ENCODE data around the gene ADGRB2.

ADGRB2 gene

GRCh38 chr1:31730336-31731048, 33.6 kb downstream of the ADGRB2 start:
- no peak overlapping the region for H3K27ac ChIP-seq
- no peak for DNase-seq
- TF ChIP-seq, protein P1, sequence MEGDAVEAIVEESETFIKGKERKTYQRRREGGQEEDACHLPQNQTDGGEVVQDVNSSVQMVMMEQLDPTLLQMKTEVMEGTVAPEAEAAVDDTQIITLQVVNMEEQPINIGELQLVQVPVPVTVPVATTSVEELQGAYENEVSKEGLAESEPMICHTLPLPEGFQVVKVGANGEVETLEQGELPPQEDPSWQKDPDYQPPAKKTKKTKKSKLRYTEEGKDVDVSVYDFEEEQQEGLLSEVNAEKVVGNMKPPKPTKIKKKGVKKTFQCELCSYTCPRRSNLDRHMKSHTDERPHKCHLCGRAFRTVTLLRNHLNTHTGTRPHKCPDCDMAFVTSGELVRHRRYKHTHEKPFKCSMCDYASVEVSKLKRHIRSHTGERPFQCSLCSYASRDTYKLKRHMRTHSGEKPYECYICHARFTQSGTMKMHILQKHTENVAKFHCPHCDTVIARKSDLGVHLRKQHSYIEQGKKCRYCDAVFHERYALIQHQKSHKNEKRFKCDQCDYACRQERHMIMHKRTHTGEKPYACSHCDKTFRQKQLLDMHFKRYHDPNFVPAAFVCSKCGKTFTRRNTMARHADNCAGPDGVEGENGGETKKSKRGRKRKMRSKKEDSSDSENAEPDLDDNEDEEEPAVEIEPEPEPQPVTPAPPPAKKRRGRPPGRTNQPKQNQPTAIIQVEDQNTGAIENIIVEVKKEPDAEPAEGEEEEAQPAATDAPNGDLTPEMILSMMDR (IDR thresholded peaks at IDR 0.05; ENCODE audit: low read depth, low read length) = no peak
- H3K36me3 ChIP-seq = peaks cover 27% of the 10 kb centered on the region
- H3K27me3 ChIP-seq (ENCODE audit: insufficient read depth, low read depth, severe bottlenecking) = no peaks in the 10 kb centered on the region
- H3K9me3 ChIP-seq (ENCODE audit: severe bottlenecking) = no peaks in the 10 kb centered on the region
- H3K4me3 ChIP-seq (ENCODE audit: low read depth, low read length) = no peak overlapping the region

- H3K27me3 ChIP-seq (ENCODE audit: insufficient read depth, low read depth, severe bottlenecking) = no peaks in the 10 kb centered on the region
- no peak for DNase-seq
Measured at GRCh38 chr1:31727849-31728248, 36.3 kb downstream of the ADGRB2 start.

DNA sequence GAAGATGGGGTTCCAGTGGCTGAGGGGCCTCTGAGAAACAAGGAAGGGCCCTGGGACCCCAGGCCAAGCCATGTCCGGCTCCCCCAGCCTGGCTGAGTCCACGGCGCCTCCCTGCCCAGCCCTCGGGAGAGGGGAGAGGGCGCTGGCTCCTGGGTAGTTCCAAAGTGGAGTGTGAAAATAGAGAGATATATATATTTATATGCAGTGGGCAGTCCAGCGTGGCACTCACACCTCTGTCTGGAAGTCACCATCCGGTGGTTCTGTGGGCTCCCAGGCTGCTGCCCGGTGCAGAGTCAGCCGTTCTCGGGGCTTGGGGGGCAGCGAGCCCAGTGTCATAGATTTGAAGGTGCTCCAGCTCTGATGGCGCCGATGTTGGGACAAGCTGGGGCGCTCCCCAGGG, 36.9 kb downstream of the ADGRB2 start:
- DNase-seq = no peak
- Histone ChIP-seq H3K36me3 (peaks cover 23% of the 10 kb centered on the region), H3K4me3 (ENCODE audit: low read depth, low read length) (no peak overlapping the region), H3K27me3 (ENCODE audit: insufficient read depth, low read depth, severe bottlenecking) (no peaks in the 10 kb centered on the region), H3K27ac (no peak overlapping the region), H3K9me3 (ENCODE audit: severe bottlenecking) (no peaks in the 10 kb centered on the region)
- TF ChIP-seq, protein P1 (IDR thresholded peaks at IDR 0.05; ENCODE audit: low read depth, low read length) = no peak

More at GRCh38 chr1:31727849-31728248, 36.3 kb downstream of the ADGRB2 start:
- no peak overlapping the region for H3K27ac ChIP-seq
- TF ChIP-seq, protein P1 (IDR thresholded peaks at IDR 0.05; ENCODE audit: low read depth, low read length) = no peak
- peaks cover 27% of the 10 kb centered on the region for H3K36me3 ChIP-seq
- no peak overlapping the region for H3K4me3 ChIP-seq (ENCODE audit: low read depth, low read length)
- H3K9me3 ChIP-seq (ENCODE audit: severe bottlenecking) = no peaks in the 10 kb centered on the region

GRCh38 chr1:31726715-31727114, 37.4 kb downstream of the ADGRB2 start:
- Histone ChIP-seq H3K27ac (no peak overlapping the region), H3K4me3 (ENCODE audit: low read depth, low read length) (no peak overlapping the region), H3K9me3 (ENCODE audit: severe bottlenecking) (no peaks in the 10 kb centered on the region), H3K27me3 (ENCODE audit: insufficient read depth, low read depth, severe bottlenecking) (no peaks in the 10 kb centered on the region), H3K36me3 (peaks cover 21% of the 10 kb centered on the region)
- no peak for DNase-seq
- TF ChIP-seq, protein P1 (IDR thresholded peaks at IDR 0.05; ENCODE audit: low read depth, low read length) = no peak

DNA sequence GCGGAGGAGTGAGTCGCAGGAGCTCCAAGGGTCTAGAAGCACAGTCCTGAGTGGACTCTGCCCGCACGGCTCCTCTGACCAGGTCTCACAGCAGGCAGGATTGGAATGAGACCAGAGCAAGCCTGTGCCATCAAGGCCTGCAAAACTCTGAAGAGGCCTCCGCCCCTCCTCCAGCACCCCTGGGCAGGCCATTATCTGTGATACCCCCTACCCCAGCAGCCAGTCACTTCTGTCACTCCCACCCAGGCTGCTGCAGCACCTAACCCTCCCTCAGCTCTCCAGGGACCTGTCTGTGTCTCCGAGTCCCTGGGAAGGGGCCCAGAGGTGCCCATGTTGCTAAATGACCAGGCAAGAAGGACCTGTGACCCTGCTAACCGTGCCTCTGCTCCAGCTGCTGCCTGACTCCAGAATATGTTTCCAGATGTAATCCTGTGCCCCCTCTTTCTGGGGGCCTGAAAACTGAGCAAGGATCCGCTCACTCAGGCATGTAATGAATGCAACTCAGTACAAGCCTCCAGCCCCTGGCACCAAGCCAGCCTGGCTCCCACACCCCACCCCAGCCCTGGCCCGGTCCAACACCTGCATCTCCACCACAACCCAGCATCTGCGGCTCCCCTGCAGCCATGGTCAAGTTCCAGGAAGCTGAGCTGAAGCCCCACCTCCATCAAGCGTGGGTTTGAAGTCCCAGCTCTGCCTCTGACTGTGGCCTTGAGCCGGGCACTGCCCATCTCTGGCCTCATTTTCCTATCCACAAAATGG, 38.2 kb downstream of the ADGRB2 start:
- Histone ChIP-seq H3K9me3 (ENCODE audit: severe bottlenecking) (no peaks in the 10 kb centered on the region), H3K27me3 (ENCODE audit: insufficient read depth, low read depth, severe bottlenecking) (no peaks in the 10 kb centered on the region), H3K36me3 (peaks cover 20% of the 10 kb centered on the region), H3K4me3 (ENCODE audit: low read depth, low read length) (no peak overlapping the region), H3K27ac (no peak overlapping the region)
- TF ChIP-seq, protein P1 (IDR thresholded peaks at IDR 0.05; ENCODE audit: low read depth, low read length) = no peak
- DNase-seq = no peak
